HCT116 (cell line): ENCODE data around the gene SLC38A2. TPM values are rescaled to one million over a fixed set of nuclear protein-coding genes. Genes with fewer than 3 reads are reported as not detected.

Experiments used
- ATAC-seq: fragments of 200-7000 bp; cut with Tn5 transposase; 2 replicates; pipeline ENCODE4 v1.9.1; 2020; ENCODE audit warnings: mild to moderate bottlenecking, moderate library complexity
- BruUV-seq: library from RNA; stranded (reverse); fragments of 400-500 nt; replicated peaks from 2 replicates; lab custom pipeline; 2021; lab: Mats Ljungman, UMichigan
- CTCF ChIA-PET: fragments of 300-600 bp; sonication (Branson Sonifier 250); formaldehyde crosslinking; loops from one replicate; lab custom pipeline; 2021; ENCODE audit warnings: antibody characterized with exemption; lab: Charles Lee
- POLR2A ChIA-PET: fragments of 300-600, 350-600 bp; sonication (Branson Sonifier 250); formaldehyde crosslinking; loops from one replicate; lab custom pipeline; 2021; ENCODE audit warnings: antibody characterized with exemption; lab: Charles Lee
- RAD21 ChIA-PET, 2 experiments: fragments of 300-600 bp; sonication (Branson Sonifier 250); formaldehyde crosslinking; loops; one replicate each; lab custom pipeline; 2023; ENCODE audit warnings: low total read pairs in 2 of 2; ENCODE audit not compliant: uncharacterized antibody in 2 of 2, unreplicated experiment in 2 of 2, low non-redundant PET in 1 of 2; lab: Charles Lee
- DNase-seq: peaks from one replicate; pipeline ENCODE4 v3.0.0-alpha.2; 2010; ENCODE audit warnings: low read depth, low spot score
- H2AFZ ChIP-seq: fragments of 200-600 bp; shearing (Covaris generic), sonication (generic); 2 replicates; pipeline ENCODE4 v1.6.1; 2017; ENCODE audit warnings: low read depth, mixed run types, mixed read lengths, antibody characterized with exemption, low read length; ENCODE audit not compliant: poor library complexity, severe bottlenecking
- H3K27ac ChIP-seq: 2 replicates; pipeline ENCODE4 v1.5.1; 2012; ENCODE audit warnings: low read depth, low read length
- H3K27me3 ChIP-seq: fragments of 200-600 bp; sonication (generic); 2 replicates; pipeline ENCODE4 v1.6.1; 2016; ENCODE audit warnings: mixed run types, low read length, mixed read lengths; ENCODE audit not compliant: insufficient read depth
- H3K36me3 ChIP-seq, 2 experiments: fragments of 200-500 bp in 1 of 2; fragments of 200-600 bp in 1 of 2; sonication (Bioruptor generic) in 1 of 2; sonication (generic) in 1 of 2; 2 replicates each; pipeline versions ENCODE4 v1.5.1 to v1.6.1; 2014 to 2016; ENCODE audit warnings: low read length in 2 of 2, inconsistent platforms in 1 of 2, mixed read lengths in 1 of 2, mixed run types in 1 of 2; ENCODE audit not compliant: insufficient read depth in 2 of 2, control insufficient read depth in 1 of 2
- H3K4me1 ChIP-seq, 2 experiments: fragments of 200-600 bp in 1 of 2; sonication (generic) in 1 of 2; 2 replicates each; pipeline versions ENCODE4 v1.5.1 to v1.6.1; 2012 to 2017; ENCODE audit warnings: low read length in 2 of 2, inconsistent platforms in 1 of 2, mild to moderate bottlenecking in 1 of 2, mixed read lengths in 1 of 2, mixed run types in 1 of 2, moderate library complexity in 1 of 2; ENCODE audit not compliant: insufficient read depth in 2 of 2, control insufficient read depth in 1 of 2
- H3K4me2 ChIP-seq: fragments of 200-600 bp; sonication (generic); 2 replicates; pipeline ENCODE4 v1.6.1; 2017; ENCODE audit warnings: mixed run types, low read length, mixed read lengths
- H3K4me3 ChIP-seq, 2 experiments: fragments of 200-600 bp in 1 of 2; sonication (generic) in 1 of 2; replicated peaks in 1 of 2; 2 replicates each; pipeline ENCODE4 v1.5.1; 2011 to 2016; ENCODE audit warnings: low read length in 2 of 2, control low read depth in 1 of 2, low read depth in 1 of 2, mild to moderate bottlenecking in 1 of 2, mixed read lengths in 1 of 2, mixed run types in 1 of 2
- H3K79me2 ChIP-seq: fragments of 200-600 bp; sonication (generic); 2 replicates; pipeline ENCODE4 v1.6.1; 2017; ENCODE audit warnings: mild to moderate bottlenecking, mixed run types, low read length, moderate library complexity, mixed read lengths; ENCODE audit not compliant: insufficient read depth
- H3K9ac ChIP-seq: fragments of 200-600 bp; sonication (generic); 2 replicates; pipeline ENCODE4 v1.6.1; 2016; ENCODE audit warnings: low read length, mixed read lengths
- H3K9me2 ChIP-seq: fragments of 200-600 bp; sonication (generic), shearing (Covaris generic); 2 replicates; pipeline ENCODE4 v1.6.1; 2017; ENCODE audit warnings: mixed run types, mild to moderate bottlenecking, moderate library complexity; ENCODE audit not compliant: insufficient read depth
- H3K9me3 ChIP-seq, 2 experiments: fragments of 200-500 bp in 1 of 2; fragments of 200-600 bp in 1 of 2; sonication (Bioruptor generic) in 1 of 2; sonication (generic) in 1 of 2; 2 replicates each; pipeline ENCODE4 v1.6.1; 2014 to 2017; ENCODE audit warnings: low read length in 2 of 2, mixed read lengths in 2 of 2, inconsistent platforms in 1 of 2, low read depth in 1 of 2, mild to moderate bottlenecking in 1 of 2, mixed run types in 1 of 2, moderate library complexity in 1 of 2; ENCODE audit not compliant: control insufficient read depth in 1 of 2, insufficient read depth in 1 of 2
- H4K20me1 ChIP-seq: fragments of 200-600 bp; sonication (generic), shearing (Covaris generic); 2 replicates; pipeline ENCODE4 v1.6.1; 2017; ENCODE audit warnings: mixed run types, mild to moderate bottlenecking, moderate library complexity; ENCODE audit not compliant: insufficient read depth
- CBX3 ChIP-seq: IDR thresholded peaks from 2 replicates; pipeline ENCODE4 v1.6.1; 2012; ENCODE audit warnings: low read depth
- CEBPB ChIP-seq: IDR thresholded peaks from 2 replicates; pipeline ENCODE4 v1.6.1; 2012; ENCODE audit warnings: low read depth
- ELF1 ChIP-seq: IDR thresholded peaks from 2 replicates; pipeline ENCODE4 v1.6.1; 2012; ENCODE audit warnings: low read depth, borderline replicate concordance
- FOSL1 ChIP-seq: IDR thresholded peaks from 2 replicates; pipeline ENCODE4 v1.6.1; 2012; ENCODE audit warnings: low read depth
- RAD21 ChIP-seq: IDR thresholded peaks from 2 replicates; pipeline ENCODE4 v1.6.1; 2012; ENCODE audit warnings: low read depth, mild to moderate bottlenecking
- SRF ChIP-seq: IDR thresholded peaks from 2 replicates; pipeline ENCODE4 v1.6.1; 2012; ENCODE audit warnings: low read depth
- TCF7L2 ChIP-seq: IDR thresholded peaks from 2 replicates; pipeline ENCODE4 v1.7.0; 2011; ENCODE audit warnings: borderline replicate concordance, inconsistent platforms; ENCODE audit not compliant: insufficient read depth, insufficient read length; ENCODE audit errors: extremely low read depth
- ZFX ChIP-seq: fragments of 450-650 bp; IDR thresholded peaks from 2 replicates; pipeline ENCODE4 v1.6.1; 2017
- intact Hi-C: fragments of 100-400 bp; cut with micrococcal nuclease; formaldehyde crosslinking; loops from 2 replicates; pipeline ENCODE4 v1.10.0; 2022
- total RNA-seq: library from RNA; stranded (reverse); gene quantifications from one replicate; pipeline ENCODE4 v1.2.1, GENCODE V29; 2021; ENCODE audit not compliant: unreplicated experiment
- TF ChIP-seq, protein P1 (sequence below): IDR thresholded peaks from 2 replicates; pipeline ENCODE4 v1.6.1; 2012
- TF ChIP-seq, protein P2 (sequence below): IDR thresholded peaks from 2 replicates; pipeline ENCODE4 v1.6.1; 2012
- TF ChIP-seq, protein P3 (sequence below), 3 experiments: fragments of 200-600 bp in 1 of 3; sonication (generic) in 1 of 3; IDR thresholded peaks in 2 of 3; conservative IDR thresholded peaks in 1 of 3; 2 replicates each; pipeline ENCODE4 v1.5.1; 2012 to 2017; ENCODE audit warnings: low read depth in 2 of 3, low read length in 2 of 3, antibody characterized with exemption in 1 of 3, borderline replicate concordance in 1 of 3, control low read depth in 1 of 3, mild to moderate bottlenecking in 1 of 3, mixed read lengths in 1 of 3, mixed run types in 1 of 3, moderate library complexity in 1 of 3; ENCODE audit not compliant: insufficient read depth in 1 of 3

Gene SLC38A2
- total RNA-seq, 1 experiment from 2014 or later = 1,049 TPM

DNA sequence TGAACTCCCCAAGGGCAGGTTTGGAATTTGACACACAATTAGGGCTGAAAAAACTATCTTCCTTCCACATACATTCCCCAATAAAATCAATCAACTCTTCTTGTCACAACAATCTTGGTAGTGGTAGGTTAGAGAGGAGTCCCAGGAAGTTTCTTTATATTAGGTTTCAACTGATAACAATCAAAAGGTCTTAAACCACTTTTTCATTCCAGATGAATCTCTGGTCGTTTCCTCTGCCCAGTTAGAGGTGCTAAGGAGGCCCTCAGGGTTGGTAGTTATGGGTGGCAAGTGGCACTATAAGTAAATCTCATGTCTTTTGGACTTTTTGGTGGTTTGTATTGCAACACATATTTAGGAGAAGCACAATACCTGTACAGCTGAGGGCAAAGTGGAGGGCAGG lies 1.7 kb upstream of the SLC38A2 start:
- H3K36me3 ChIP-seq = peaks cover 16 to 19% of the 10 kb centered on the region in 2 experiments
- CTCF ChIA-PET = no interaction called here
- H2AFZ ChIP-seq = no peak overlapping the region
- H3K4me2 ChIP-seq = peak overlapping the region; percentile 96
- H3K27ac ChIP-seq = peak overlapping the region; percentile 95
- TF ChIP-seq CBX3 = no peak
- TF ChIP-seq SRF = no peak
- TF ChIP-seq, protein P1, sequence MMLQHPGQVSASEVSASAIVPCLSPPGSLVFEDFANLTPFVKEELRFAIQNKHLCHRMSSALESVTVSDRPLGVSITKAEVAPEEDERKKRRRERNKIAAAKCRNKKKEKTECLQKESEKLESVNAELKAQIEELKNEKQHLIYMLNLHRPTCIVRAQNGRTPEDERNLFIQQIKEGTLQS = no peak
- TF ChIP-seq ZFX = no peak
- no peak for TF ChIP-seq FOSL1
- no peak for TF ChIP-seq CEBPB
- peak overlapping the region; percentile 91 for H3K9ac ChIP-seq
- peaks cover 33% of the 10 kb centered on the region for H3K79me2 ChIP-seq
- peak overlapping the region in 1 of 2 experiments; percentile 80; a peak in 1 of 4 replicates for H3K4me3 ChIP-seq
- no peaks in the 10 kb centered on the region for H3K9me3 ChIP-seq
- H3K4me1 ChIP-seq = peaks cover 34 to 57% of the 10 kb centered on the region in 2 experiments
- intact Hi-C loops = loop anchor here (5.0 kb wide), 3 partner anchors 118 to 303 kb away; no protein-coding TSS in a partner anchor
- ATAC-seq = no peak
- peaks cover 19% of the 10 kb centered on the region for H4K20me1 ChIP-seq
- H3K27me3 ChIP-seq = no peaks in the 10 kb centered on the region
- H3K9me2 ChIP-seq = no peaks in the 10 kb centered on the region
- DNase-seq = no peak
- BruUV-seq = no TSS peak
- RAD21 ChIA-PET = no interaction called here
- POLR2A ChIA-PET = interaction anchor here (0.9 kb wide), 1 partner anchor 174 kb away, joined by 3 read pairs; no protein-coding TSS in a partner anchor

DNA sequence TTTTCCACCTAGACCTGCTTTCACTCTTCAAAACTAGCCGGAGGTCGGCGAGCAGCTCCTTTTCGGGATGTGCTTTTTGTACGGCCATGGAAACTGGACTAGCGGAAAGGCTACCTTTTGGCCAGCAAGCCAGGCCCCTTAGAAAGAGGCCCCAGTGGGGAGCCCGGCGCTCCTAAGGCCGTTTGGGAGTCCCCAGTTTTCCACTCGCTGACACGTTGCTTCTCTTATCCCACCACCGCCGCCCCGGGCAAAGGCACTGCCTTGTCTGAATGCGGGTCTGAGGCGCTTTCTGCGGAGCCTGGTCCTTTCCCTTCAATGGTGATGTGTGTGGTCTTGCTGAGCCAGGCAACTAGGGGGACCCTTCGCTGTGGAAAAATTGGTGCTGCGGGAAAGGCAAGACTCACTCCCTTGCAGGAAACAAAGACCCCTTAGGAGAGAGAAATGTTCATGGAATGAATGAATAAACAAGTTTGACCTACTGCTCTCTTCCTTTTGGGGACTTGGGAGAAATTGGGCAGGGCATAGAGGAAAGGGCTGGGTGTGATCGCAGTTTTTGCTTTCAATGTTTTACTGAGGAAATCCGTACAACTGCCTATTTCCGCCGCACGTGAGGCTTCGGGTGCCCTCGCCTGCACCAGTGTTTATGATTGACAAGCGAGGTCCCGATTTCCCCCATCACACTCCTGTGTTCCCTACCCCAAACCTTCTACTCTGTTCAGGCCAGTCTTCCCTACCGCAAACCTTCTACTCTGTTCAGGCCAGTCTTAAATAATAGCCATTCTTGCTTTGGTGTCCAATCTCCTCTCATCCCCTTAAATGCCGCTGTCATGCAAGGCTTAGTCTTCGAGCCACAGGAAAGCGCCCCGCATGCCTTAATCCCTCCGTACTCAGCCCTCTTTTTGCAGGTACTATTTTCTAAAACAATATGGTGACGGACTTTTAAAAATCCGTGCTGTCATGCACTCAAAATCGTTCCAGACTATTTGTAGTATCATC lies 1.0 kb upstream of the SLC38A2 start:
- Histone ChIP-seq H3K4me2 (peak overlapping the region; percentile 96), H3K27ac (peak overlapping the region; percentile 95), H3K4me3 (peak overlapping the region; percentile 61 to 80), H3K4me1 (peaks cover 41 to 64% of the 10 kb centered on the region in 2 experiments), H4K20me1 (peaks cover 26% of the 10 kb centered on the region), H3K9me3 (no peaks in the 10 kb centered on the region), H3K27me3 (no peaks in the 10 kb centered on the region), H3K36me3 (peaks cover 23 to 26% of the 10 kb centered on the region in 2 experiments), H2AFZ (no peak overlapping the region), H3K9me2 (no peaks in the 10 kb centered on the region), H3K79me2 (peaks cover 40% of the 10 kb centered on the region), H3K9ac (peak overlapping the region; percentile 91)
- POLR2A ChIA-PET = interaction anchor here (0.8 to 1.0 kb wide), 3 partner anchors 8 to 176 kb away, joined by 4 to 8 read pairs (median 5); no protein-coding TSS in a partner anchor
- peak; percentile 24 for ATAC-seq
- RAD21 ChIA-PET = no interaction called here
- intact Hi-C loops = loop anchor here (2.0 to 5.0 kb wide), 4 partner anchors 95 to 304 kb away; no protein-coding TSS in a partner anchor
- CTCF ChIA-PET = no interaction called here
- DNase-seq = no peak
- TSS peak; percentile 89 for BruUV-seq
- TF ChIP-seq, protein P2, sequence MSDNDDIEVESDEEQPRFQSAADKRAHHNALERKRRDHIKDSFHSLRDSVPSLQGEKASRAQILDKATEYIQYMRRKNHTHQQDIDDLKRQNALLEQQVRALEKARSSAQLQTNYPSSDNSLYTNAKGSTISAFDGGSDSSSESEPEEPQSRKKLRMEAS = peak; percentile 58
- no peak for TF ChIP-seq SRF
- no peak for TF ChIP-seq ZFX
- TF ChIP-seq RAD21 = 0 out of 2 replicates have a peak, but pooled peaks have one; percentile 14
- TF ChIP-seq ELF1 = no peak
- TF ChIP-seq, protein P3, sequence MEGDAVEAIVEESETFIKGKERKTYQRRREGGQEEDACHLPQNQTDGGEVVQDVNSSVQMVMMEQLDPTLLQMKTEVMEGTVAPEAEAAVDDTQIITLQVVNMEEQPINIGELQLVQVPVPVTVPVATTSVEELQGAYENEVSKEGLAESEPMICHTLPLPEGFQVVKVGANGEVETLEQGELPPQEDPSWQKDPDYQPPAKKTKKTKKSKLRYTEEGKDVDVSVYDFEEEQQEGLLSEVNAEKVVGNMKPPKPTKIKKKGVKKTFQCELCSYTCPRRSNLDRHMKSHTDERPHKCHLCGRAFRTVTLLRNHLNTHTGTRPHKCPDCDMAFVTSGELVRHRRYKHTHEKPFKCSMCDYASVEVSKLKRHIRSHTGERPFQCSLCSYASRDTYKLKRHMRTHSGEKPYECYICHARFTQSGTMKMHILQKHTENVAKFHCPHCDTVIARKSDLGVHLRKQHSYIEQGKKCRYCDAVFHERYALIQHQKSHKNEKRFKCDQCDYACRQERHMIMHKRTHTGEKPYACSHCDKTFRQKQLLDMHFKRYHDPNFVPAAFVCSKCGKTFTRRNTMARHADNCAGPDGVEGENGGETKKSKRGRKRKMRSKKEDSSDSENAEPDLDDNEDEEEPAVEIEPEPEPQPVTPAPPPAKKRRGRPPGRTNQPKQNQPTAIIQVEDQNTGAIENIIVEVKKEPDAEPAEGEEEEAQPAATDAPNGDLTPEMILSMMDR (IDR thresholded peaks at IDR 0.05 in 2 of 3, conservative IDR thresholded peaks at IDR 0.05 in 1 of 3; ENCODE audit: borderline replicate concordance in 1 of 3, insufficient read depth in 1 of 3, low read depth in 2 of 3, low read length in 2 of 3) = no peak
- TF ChIP-seq TCF7L2 = peak; percentile 39
